Astrocyte of the cerebellum (primary cell): ENCODE measurements around the gene ANKLE1.
A peak's percentile ranks its signal among the peaks of the same experiment; 100 is the strongest.

Experiments
- DNase-seq: peaks from one replicate; pipeline ENCODE4 v3.0.0-alpha.2; 2011; ENCODE audit warnings: low read depth
- H3K4me3 ChIP-seq: 2 replicates; pipeline ENCODE4 v1.5.1; 2011; ENCODE audit warnings: mild to moderate bottlenecking, low read depth, low read length, moderate library complexity
- CTCF ChIP-seq: IDR thresholded peaks from 2 replicates; pipeline ENCODE4 v1.5.1; 2012; ENCODE audit warnings: low read length, low read depth, moderate library complexity, mild to moderate bottlenecking; ENCODE audit errors: missing control alignments
- in situ Hi-C: cut with HindIII; loops from 2 replicates; pipeline ENCODE4 v1.10.0; 2017; ENCODE audit warnings: low sequenced_read_pairs

The ANKLE1 gene

GRCh38 chr19:17305517-17306284 is 24.0 kb downstream of the ANKLE1 start, which contains the start of gene MRPL34:
TSS of gene MRPL34 (plus strand) at chr19:17305872. CDS start at chr19:17305893, 21 bp downstream.
- in situ Hi-C loops, result loop anchor here (25.0 kb wide), 1 partner anchor 143 kb away; no protein-coding TSS in a partner anchor
- peak within 1 kb of the TSS; percentile 81 for H3K4me3 ChIP-seq
- TF ChIP-seq CTCF, result peak; percentile 75
- peak; percentile 96 for DNase-seq

GRCh38 chr19:17306285-17306714 is 24.6 kb downstream of the ANKLE1 start:
- in situ Hi-C loops, result loop anchor here (25.0 kb wide), 1 partner anchor 144 kb away; no protein-coding TSS in a partner anchor
- H3K4me3 ChIP-seq, result peak overlapping the region; percentile 81
- no peak for TF ChIP-seq CTCF
- DNase-seq, result no peak

- no peak for DNase-seq
- in situ Hi-C loops, result loop anchor here (25.0 kb wide), 1 partner anchor 146 kb away; no protein-coding TSS in a partner anchor
- no peak for TF ChIP-seq CTCF
These were observed 26.2 kb downstream of the ANKLE1 start for GRCh38 chr19:17307876-17308377.

GRCh38 chr19:17309198-17309964 is 27.7 kb downstream of the ANKLE1 start, which contains the start of gene DDA1:
TSS of gene DDA1 (plus strand) at chr19:17309563. CDS start at chr19:17309655, 92 bp downstream.
- TF ChIP-seq CTCF, result no peak
- DNase-seq, result peak; percentile 100
- in situ Hi-C loops, result loop anchor here (25.0 kb wide), 1 partner anchor 147 kb away; no protein-coding TSS in a partner anchor
- H3K4me3 ChIP-seq, result peak within 1 kb of the TSS; percentile 99

More at GRCh38 chr19:17307876-17308377, 26.2 kb downstream of the ANKLE1 start:
- H3K4me3 ChIP-seq, result no peak overlapping the region

GRCh38 chr19:17309965-17310461 is 28.3 kb downstream of the ANKLE1 start:
- no peak for TF ChIP-seq CTCF
- H3K4me3 ChIP-seq, result peak overlapping the region; percentile 99
- in situ Hi-C loops, result loop anchor here (25.0 kb wide), 1 partner anchor 148 kb away; no protein-coding TSS in a partner anchor
- DNase-seq, result no peak
